ENCODE measurements around the gene CRYBG2.
"Not testable (repeated sequence)": the region's sequence is repeated elsewhere in the genome, so short reads cannot be mapped to it uniquely, and the experiment has no call there.

CRYBG2 gene

GRCh38 chr1:26293911-26294463, 59.9 kb downstream of the CRYBG2 start:
- DNase-seq (ENCODE audit: low read depth in 3 of 3) = no peak

- DNase-seq (ENCODE audit: low read depth in 3 of 3) = not testable (repeated sequence)
Observed at GRCh38 chr1:26292735-26293134, 61.2 kb downstream of the CRYBG2 start.

GRCh38 chr1:26291939-26292338, 62.0 kb downstream of the CRYBG2 start:
- DNase-seq (ENCODE audit: low read depth in 3 of 3) = no peak

GRCh38 chr1:26291433-26291832, 62.5 kb downstream of the CRYBG2 start:
- DNase-seq (ENCODE audit: low read depth in 3 of 3) = no peak

- no peak for DNase-seq (ENCODE audit: low read depth in 3 of 3)
Observed at GRCh38 chr1:26290882-26291261, 63.1 kb downstream of the CRYBG2 start.

GRCh38 chr1:26290122-26290881, 63.6 kb downstream of the CRYBG2 start:
- DNase-seq (ENCODE audit: low read depth in 3 of 3) = no peak

GRCh38 chr1:26289158-26290059, 64.5 kb downstream of the CRYBG2 start:
- DNase-seq (ENCODE audit: low read depth in 3 of 3) = no peak

GRCh38 chr1:26288311-26288941, 65.5 kb downstream of the CRYBG2 start:
- DNase-seq (ENCODE audit: low read depth in 3 of 3) = peak in 2 of 3 experiments; percentile 58 to 71

- DNase-seq (ENCODE audit: low read depth in 3 of 3) = no peak
Observed at GRCh38 chr1:26287811-26288210, 66.1 kb downstream of the CRYBG2 start.

GRCh38 chr1:26287033-26287711, 66.8 kb downstream of the CRYBG2 start:
- no peak for DNase-seq (ENCODE audit: low read depth in 3 of 3)

- DNase-seq (ENCODE audit: low read depth in 3 of 3) = no peak
Observed at GRCh38 chr1:26286064-26286416, 67.9 kb downstream of the CRYBG2 start.

- no peak for DNase-seq (ENCODE audit: low read depth in 3 of 3)
Observed at GRCh38 chr1:26285366-26286063, 68.4 kb downstream of the CRYBG2 start.

- peak; percentile 88 to 96 (median 95) for DNase-seq (ENCODE audit: low read depth in 3 of 3)
Observed at GRCh38 chr1:26284597-26285347, 69.2 kb downstream of the CRYBG2 start.

- no peak for DNase-seq (ENCODE audit: low read depth in 3 of 3)
Observed at GRCh38 chr1:26283871-26284596, 69.9 kb downstream of the CRYBG2 start.

GRCh38 chr1:26283279-26283853, 70.6 kb downstream of the CRYBG2 start:
- no peak for DNase-seq (ENCODE audit: low read depth in 3 of 3)

GRCh38 chr1:26282401-26282918, 71.5 kb downstream of the CRYBG2 start:
- no peak for DNase-seq (ENCODE audit: low read depth in 3 of 3)

GRCh38 chr1:26281971-26282370, 72.0 kb downstream of the CRYBG2 start:
- no peak for DNase-seq (ENCODE audit: low read depth in 3 of 3)

- no peak for DNase-seq (ENCODE audit: low read depth in 3 of 3)
Observed at GRCh38 chr1:26281091-26281958, 72.6 kb downstream of the CRYBG2 start.

Measured in stimulated activated CD4-positive, alpha-beta T cell treated with anti-CD3 and anti-CD28 coated beads, TNF-alpha, amount 100 ng/mL, for 24 hours (primary cell).